HG03442 (cell line): ENCODE data around the gene SLC11A1.

ENCODE experiments used
- ATAC-seq: cut with Tn5 transposase; IDR thresholded peaks from one replicate; pipeline ENCODE4 v1.9.1; 2021; ENCODE audit warnings: mild to moderate bottlenecking, moderate library complexity; ENCODE audit not compliant: unreplicated experiment

SLC11A1 gene, protein sequence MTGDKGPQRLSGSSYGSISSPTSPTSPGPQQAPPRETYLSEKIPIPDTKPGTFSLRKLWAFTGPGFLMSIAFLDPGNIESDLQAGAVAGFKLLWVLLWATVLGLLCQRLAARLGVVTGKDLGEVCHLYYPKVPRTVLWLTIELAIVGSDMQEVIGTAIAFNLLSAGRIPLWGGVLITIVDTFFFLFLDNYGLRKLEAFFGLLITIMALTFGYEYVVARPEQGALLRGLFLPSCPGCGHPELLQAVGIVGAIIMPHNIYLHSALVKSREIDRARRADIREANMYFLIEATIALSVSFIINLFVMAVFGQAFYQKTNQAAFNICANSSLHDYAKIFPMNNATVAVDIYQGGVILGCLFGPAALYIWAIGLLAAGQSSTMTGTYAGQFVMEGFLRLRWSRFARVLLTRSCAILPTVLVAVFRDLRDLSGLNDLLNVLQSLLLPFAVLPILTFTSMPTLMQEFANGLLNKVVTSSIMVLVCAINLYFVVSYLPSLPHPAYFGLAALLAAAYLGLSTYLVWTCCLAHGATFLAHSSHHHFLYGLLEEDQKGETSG

DNA sequence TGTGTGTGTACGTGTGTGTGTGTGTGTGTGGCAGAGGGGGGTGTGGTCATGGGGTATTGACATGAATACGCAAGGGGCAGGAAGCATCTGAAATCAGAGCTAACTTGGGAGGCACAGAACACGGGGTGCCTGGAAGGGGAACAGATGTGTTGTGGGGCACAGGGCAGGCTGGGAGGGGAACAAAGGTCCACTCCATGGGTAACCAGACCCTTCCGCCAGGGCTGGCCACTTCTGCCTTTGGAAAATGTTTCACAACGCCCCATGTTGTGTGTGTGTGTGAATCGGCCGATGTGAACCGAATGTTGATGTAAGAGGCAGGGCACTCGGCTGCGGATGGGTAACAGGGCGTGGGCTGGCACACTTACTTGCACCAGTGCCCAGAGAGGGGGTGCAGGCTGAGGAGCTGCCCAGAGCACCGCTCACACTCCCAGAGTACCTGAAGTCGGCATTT, at the start of gene SLC11A1:
TSS of gene SLC11A1 (plus strand) at position 358 of the 451 bp plus-strand sequence. CDS start 96 bp downstream, outside the sequence.
- ATAC-seq = no peak

GRCh38 chr2:218332288-218332687, 49.8 kb upstream of the SLC11A1 start:
- no peak for ATAC-seq

DNA sequence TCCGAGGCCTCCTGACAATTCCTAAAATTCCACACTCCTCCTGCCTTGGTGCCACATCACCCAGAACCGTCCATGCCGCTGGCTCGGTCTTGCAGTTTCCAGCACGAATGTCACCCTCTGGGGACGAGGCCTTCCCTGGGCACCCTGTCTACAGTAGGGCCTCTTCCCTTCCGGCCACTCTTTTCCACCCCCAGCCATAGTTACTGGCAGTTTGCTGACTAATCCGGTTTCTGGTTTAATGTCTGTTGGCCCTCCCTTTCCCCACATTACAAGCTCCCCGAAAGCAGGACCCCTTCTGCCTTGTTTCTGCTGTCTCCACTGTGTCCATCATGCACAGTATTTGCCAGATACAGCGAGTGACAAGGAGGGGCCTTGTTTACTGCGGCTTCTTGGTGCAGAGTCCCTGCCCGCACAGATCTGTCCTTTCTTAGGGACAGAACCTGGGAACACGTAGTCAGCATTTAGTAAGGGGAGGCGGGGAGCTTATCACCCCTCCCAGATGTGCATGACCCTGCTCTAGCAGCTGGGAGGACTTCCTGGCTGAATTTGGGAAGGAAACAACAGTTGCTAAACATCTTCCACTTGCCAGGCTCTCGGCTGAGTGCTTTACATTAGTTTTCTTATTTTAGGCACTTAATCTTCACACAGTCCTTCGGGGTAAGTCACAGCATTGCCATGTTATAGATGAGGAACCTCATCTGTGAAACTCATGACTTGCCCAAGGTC, 49.0 kb upstream of the SLC11A1 start:
- ATAC-seq = no peak

GRCh38 chr2:218334531-218334930, 47.5 kb upstream of the SLC11A1 start:
- ATAC-seq = no peak

GRCh38 chr2:218340656-218341055, 41.4 kb upstream of the SLC11A1 start:
- ATAC-seq = no peak

DNA sequence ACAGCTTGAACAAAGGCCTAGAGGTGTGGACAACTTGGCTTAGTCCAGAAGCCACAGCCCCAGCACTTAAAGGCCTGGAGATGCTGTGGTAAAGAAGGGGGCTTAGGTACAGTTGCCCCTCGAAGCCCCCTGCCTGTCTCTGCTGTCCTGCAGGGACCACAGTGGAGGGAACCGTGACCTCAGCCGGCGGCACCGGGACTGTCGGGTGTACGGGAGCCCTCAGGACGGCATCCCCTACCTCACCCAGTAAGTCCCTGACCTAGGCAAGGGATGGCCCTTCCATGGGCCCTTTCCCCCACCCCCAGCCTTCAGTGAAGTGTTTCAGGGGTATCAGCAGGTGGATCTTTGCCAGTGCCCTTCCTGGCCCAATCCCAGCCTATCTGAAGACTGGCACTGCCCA, 40.7 kb upstream of the SLC11A1 start:
- ATAC-seq = no peak

GRCh38 chr2:218342837-218343236, 39.2 kb upstream of the SLC11A1 start:
- ATAC-seq = no peak

DNA sequence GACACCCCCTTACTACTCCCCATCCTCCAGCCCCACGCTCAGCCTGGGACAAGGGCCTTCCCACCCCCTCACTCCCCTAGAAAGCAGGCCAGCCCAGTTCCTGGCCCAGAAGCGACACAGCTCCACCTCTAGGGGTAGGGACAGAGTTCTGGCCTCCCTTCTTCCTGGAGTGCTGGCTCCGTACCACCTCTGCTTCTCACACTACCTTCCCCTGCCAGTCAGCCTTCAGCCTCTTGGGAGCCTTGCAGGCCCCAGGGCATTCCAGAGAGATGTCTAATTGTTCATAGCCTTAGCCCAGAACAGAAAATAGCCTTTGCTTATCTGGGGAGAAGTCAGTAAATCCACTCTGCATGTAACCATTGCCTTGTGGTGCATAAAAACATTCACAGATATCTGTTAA, 38.5 kb upstream of the SLC11A1 start:
- no peak for ATAC-seq

DNA sequence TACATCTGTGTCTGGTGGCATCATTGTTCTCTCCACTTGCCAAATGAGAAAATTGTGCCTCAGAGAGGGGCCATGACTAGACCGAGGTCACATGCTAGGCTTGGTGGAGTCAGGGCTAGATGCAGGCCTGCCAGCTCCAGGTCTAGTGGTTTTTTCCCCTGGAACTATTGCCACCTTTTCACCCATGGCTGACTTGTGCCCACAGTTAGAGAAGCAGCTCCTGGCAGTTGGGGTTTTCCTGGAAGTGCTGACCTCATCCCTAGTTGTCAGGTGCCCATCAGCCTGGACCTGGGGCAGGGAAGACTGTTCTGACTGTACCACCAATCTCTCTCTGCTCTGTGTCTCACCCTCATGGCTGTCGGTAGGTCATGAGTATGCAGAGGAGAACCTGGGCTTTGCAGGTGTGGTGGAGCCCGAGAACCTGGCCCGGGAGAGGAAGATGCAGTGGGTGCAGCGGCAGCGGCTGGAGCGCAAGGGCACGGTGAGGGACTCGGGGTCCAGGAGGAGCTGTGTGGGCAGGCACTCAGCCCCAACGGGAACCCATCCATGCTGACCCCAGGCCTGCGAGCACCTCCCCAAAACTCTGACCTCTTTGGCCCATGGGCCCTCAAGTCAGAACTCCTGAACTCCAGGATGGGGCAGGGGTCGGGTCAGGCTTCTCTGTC, 37.9 kb upstream of the SLC11A1 start:
- ATAC-seq = no peak

- ATAC-seq = no peak
Observed at GRCh38 chr2:218344755-218345417, 37.2 kb upstream of the SLC11A1 start.

DNA sequence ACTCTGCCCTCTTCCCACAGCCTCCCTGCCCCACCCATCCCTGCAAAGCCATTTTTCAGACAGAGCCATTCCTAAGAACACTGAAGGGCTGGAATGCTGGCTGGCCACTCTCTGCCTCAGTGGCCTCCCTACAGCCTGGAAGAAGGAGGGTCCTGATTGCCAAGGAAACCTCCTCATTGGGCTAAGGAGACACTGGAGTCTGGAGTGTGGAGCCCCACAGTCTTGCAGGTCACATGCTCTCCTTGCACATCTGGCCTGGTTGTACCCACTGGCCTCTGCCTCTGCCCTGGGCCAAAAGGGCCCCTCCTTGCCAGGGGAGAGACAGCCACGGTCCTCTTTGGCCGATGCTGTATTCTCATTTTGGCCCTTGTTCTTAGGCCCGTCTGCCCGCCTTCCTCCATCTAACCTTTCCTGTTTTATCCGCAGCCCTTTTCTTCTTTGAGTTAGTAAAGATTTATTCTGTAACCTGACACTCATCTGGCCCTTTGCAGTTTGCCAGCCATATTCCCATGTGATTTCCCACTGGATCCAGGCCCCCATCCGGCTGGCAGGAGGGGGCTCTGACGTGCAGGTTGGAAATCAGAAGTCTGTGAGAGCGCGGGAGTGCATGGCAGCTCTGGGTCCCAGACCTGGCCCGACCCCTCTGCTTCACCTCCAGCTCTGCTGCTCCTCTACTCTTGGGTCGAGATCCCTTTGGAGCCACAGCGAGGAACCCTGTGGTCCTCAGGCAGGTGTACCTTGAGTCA, 36.4 kb upstream of the SLC11A1 start:
- ATAC-seq = no peak

DNA sequence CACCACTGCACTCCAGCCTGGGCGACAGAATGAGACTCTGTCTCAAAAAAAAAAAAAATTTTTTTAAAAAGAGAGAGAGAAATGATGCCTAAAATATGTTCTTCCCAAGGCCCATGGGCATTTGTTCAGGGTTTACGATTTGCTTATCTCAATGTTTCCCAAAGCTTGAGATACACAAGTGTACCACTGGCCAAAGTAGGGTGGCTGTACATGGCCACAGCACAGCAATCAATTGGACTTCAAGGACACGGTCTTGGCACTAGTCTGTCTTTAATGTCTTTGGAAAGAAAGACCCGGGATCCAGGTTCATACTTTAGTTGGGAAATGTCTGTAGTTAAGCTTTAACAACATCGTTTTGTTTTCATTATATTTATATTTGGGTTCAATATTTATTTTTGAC, 34.9 kb upstream of the SLC11A1 start:
- ATAC-seq = no peak

DNA sequence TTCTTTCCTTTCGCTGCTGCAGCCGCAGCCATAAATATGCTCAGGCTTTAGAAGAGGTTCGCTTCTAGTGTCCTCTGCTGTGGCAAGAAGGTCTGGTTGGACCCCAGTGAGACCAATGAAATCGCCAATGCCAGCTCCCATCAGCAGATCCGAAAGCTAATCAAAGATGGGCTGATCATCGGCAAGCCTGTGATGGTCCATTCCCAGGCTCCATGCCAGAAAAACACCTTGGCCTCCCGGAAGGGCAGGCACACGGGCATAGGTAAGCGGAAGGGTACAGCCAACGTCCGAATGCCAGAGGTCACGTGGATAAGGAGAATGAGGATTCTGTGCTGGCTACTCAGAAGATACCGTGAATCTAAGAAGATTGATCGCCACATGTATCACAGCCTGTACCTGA, 28.0 kb upstream of the SLC11A1 start:
- ATAC-seq = no peak

DNA sequence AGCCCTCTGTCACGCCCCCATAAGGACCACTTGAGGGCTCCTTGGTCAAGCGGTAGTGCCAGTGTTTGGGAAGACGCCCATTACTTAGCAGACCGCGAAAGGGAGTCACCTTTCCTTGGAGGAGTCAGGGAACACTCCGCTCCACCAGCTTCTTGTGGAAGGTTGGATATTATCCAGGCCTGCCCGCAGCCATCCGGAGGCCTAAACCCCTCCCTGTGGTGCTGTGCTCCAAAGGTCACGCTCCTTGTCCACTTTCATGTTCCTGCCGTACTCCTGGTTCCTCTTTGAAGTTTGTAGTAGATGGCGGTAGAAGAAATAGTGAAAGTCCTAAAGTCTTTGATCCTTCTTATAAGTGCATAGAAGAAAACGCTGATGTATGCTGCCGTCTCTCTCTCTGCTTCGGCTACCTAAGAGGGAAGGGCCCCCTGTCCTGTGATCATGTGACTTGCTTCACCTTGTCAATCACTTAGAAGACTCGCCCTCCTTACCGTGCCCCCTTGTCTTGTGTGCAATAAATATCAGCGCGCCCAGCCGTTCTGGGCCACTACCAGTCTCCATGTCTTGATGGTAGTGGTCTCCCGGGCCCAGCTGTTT, 27.1 kb upstream of the SLC11A1 start:
- ATAC-seq = no peak

GRCh38 chr2:218357236-218358177, 24.6 kb upstream of the SLC11A1 start:
- ATAC-seq = no peak

DNA sequence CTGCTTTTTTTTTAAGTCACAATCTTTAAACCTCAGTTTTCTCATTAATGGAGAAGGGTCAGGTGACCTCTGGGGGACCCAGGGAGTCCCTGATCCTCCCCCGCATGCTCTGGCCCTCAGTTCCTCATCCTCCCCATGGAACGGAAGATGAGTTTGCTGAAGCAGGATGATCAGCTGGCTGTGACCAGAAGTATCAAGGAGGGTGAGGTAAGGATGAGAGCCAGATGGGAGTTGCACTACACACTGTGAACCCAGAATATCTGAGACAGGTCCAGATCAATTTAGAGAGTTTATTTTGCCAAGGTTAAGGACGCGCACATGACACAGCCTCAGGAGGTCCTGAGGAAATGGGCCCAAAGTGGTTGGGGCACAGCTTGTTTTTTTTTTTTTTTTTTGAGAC, 21.6 kb upstream of the SLC11A1 start:
- ATAC-seq = no peak

DNA sequence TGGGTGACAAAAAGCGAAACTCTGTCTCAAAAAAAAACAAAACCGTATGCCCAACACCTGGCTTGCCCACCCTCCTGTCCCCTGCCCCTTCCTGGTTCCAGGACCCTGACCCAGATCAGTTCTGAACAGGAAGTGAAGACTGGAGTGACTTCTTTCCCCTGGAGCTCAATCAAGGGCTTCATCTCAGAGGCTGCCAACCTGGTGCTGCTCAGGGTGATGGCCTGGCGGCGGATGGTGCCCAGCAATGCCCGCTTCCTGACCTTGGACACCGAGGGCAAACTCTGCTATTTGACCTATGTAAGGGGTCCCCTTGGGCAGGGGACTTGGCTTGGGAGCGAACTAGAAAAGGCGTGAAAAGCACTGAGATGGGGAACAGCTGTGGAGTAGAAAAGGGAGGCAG, 19.5 kb upstream of the SLC11A1 start:
- no peak for ATAC-seq

DNA sequence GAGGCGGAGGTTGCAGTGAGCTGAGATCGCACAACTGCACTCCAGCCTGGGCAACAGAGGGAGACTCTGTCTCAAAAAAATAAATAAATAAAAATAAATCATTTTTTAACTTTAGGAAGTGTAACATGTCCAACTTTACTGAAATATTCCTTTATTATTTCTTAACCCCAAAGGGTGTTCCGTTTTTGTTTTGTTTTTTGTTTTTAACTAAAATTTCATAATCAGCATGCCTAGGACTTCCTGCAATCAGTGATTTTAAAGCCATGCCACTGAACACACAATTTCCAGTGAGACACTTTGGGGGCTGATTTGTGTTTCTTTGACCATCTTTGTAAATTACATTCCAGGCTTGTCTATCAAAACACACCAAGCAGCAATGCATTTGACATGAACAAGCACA, 18.3 kb upstream of the SLC11A1 start:
- no peak for ATAC-seq

- no peak for ATAC-seq
Observed at GRCh38 chr2:218364196-218364595, 17.9 kb upstream of the SLC11A1 start.
